Heart right ventricle (tissue), 16 donors: ENCODE measurements around the gene SPAM1. TPM values are rescaled to one million over a fixed set of nuclear protein-coding genes. Genes with fewer than 3 reads are reported as not detected.
A peak's percentile ranks its signal among the peaks of the same experiment; 100 is the strongest.

Source experiments
- ATAC-seq, 8 donors: fragments of 200-7000 bp; cut with Tn5 transposase; one replicate each; pipeline ENCODE4 v1.9.1; 2020; ENCODE audit warnings: mild to moderate bottlenecking in 8 of 8, moderate library complexity in 8 of 8, moderate number of reproducible peaks in 1 of 8
- DNase-seq, 2 donors: peaks; one replicate each; pipeline ENCODE4 v3.0.0-alpha.2; 2020
- H3K27ac ChIP-seq, 10 donors: fragments of 200-600 bp; sonication (generic) in 2 of 10; one replicate each; pipeline versions ENCODE4 v1.5.0 to v1.8.0; 2020 to 2022; ENCODE audit warnings: mild to moderate bottlenecking in 3 of 10
- H3K27me3 ChIP-seq, 7 donors: fragments of 200-600 bp; one replicate each; pipeline ENCODE4 v1.8.0; 2021 to 2022; ENCODE audit warnings: mild to moderate bottlenecking in 2 of 7
- H3K36me3 ChIP-seq, 9 donors: fragments of 200-600 bp; sonication (generic) in 1 of 9; one replicate each; pipeline versions ENCODE4 v1.5.0 to v1.8.0; 2020 to 2022; ENCODE audit warnings: mild to moderate bottlenecking in 2 of 9
- H3K4me1 ChIP-seq, 9 donors: fragments of 200-600 bp; sonication (generic) in 1 of 9; one replicate each; pipeline versions ENCODE4 v1.5.0 to v1.8.0; 2020 to 2022; ENCODE audit warnings: mild to moderate bottlenecking in 4 of 9
- H3K4me3 ChIP-seq, 10 donors: fragments of 200-600 bp; sonication (generic) in 2 of 10; one replicate each; pipeline versions ENCODE4 v1.5.0 to v1.8.0; 2020 to 2022; ENCODE audit warnings: mild to moderate bottlenecking in 7 of 10, moderate library complexity in 2 of 10
- H3K9me3 ChIP-seq, 11 donors: fragments of 200-600 bp in 10 of 11; sonication (generic) in 2 of 11; one replicate each; pipeline versions ENCODE4 v1.5.0 to v1.8.0; 2013 to 2022; ENCODE audit warnings: mild to moderate bottlenecking in 2 of 11, control low read depth in 1 of 11, moderate library complexity in 1 of 11
- whole genome bisulfite sequencing, 2 donors: extraction: QIAGEN DNeasy Blood & Tissue Kit; methylation state at CpG; one replicate each; pipeline ENCODE4 v1.1.7; 2013; ENCODE audit warnings: inconsistent platforms in 1 of 2; 5-methylcytosine and 5-hydroxymethylcytosine counted together
- intact Hi-C, 10 donors: fragments of 100-400 bp; cut with DNase I; formaldehyde crosslinking; loops; one replicate each; pipeline versions ENCODE4 v1.11.1 to v1.14.2; 2022
- polyA plus RNA-seq, 2 donors: library from polyadenylated mRNA; stranded (reverse); fragments of 200-250 nt; gene quantifications; one replicate each; pipeline ENCODE4 v1.2.3, GENCODE V29; 2013
- total RNA-seq, 10 donors: library from RNA; stranded (reverse); fragmentation: NEBNext Ultra II Directional in 3 of 10; extraction: Animal tissue kit (Norgen Biotek cat#: 25700) in 3 of 10; gene quantifications; one replicate each; pipeline versions ENCODE4 v1.2.1 to v1.2.4, GENCODE V29; 2021 to 2023
- TF ChIP-seq, protein P1 (sequence below), 9 donors: fragments of 200-600 bp; sonication (generic) in 2 of 9; IDR thresholded peaks; one replicate each; pipeline versions ENCODE4 v1.5.0 to v1.8.0; 2021 to 2022; ENCODE audit warnings: antibody characterized with exemption in 9 of 9, mild to moderate bottlenecking in 5 of 9, moderate library complexity in 1 of 9
- donor health status: Arrhythmogenic right ventricular cardiomyopathy.
- donor health status: ischemic (EF 13 %, LVEDD 7.1; RV severe dilation, severe dysfunction).
- donor health status: healthy with polysubstance abuse.
- donor health status: DM: no; HTN: yes; CAD: no.
- donor health status: DM: no; HTN: no; CAD: no.
- donor health status: ischemic (EF 25% LVEDD 6.9; RV normal size, moderate dysfunction).
- donor health status: ischemic (EF 25% LVEDD 5.7; RV mildly dilated, moderate dysfunction).
- donor health status: healthy.
- donor health status: DM: yes; HTN: yes; CAD: no.
- donor health status: Ischemic cardiomyopathy.
- donor health status: ischemic (EF 35%, LVEDD 5.7; RV mildly dilated, moderate dysfunction).
- donor health status: nonischemic (EF 11% LVEDD 7.7; RV severe dilation, severe dysfunction).
- donor health status: DM: yes; HTN: yes; CAD: no.
- donor health status: PGD.
- donor health status: ischemic (EF 29% LVEDD 5.4; RV normal size, mild dysfunction).
- donor health status: nonischemic (EF 23%, LVEDD 6.1; RV moderate dilation, normal function).

Gene SPAM1
- total and polyA plus RNA-seq, 12 donors, result 0.32 TPM; not detected in 11

DNA sequence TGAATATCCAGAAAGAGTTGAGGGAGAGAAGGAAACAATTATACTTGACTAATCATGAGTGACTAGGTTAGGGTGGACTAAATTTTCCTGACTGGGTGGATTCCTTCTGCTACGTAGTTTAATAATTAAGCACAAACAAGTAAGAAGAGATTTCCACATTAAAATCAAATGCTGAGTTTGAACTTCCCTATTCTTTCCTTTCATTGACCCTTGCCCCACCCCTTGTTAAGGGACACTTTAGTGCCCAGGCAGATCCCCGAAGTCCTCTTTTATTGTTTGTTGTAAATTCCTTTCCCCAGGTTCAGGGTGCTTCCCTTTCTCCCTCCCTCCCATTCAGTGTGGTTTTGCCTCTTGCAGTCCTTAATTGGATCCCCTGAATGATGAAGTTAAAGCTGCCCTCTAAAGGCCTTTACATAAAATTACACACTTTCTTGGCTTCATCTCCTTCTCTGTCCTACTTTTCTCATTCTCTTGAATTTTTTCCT lies 8.8 kb upstream of the SPAM1 start:
- Histone ChIP-seq H3K4me3 (no peak overlapping the region), H3K9me3 (no peaks in the 10 kb centered on the region), H3K36me3 (no peaks in the 10 kb centered on the region), H3K27me3 (no peaks in the 10 kb centered on the region), H3K4me1 (no peaks in the 10 kb centered on the region), H3K27ac (no peak overlapping the region)
- ATAC-seq, result no peak
- whole genome bisulfite sequencing, 2 donors, result 45 to 48% methylated on average over 2 of the region's 2 CpGs
- intact Hi-C loops, result no loop called here
- TF ChIP-seq, protein P1, sequence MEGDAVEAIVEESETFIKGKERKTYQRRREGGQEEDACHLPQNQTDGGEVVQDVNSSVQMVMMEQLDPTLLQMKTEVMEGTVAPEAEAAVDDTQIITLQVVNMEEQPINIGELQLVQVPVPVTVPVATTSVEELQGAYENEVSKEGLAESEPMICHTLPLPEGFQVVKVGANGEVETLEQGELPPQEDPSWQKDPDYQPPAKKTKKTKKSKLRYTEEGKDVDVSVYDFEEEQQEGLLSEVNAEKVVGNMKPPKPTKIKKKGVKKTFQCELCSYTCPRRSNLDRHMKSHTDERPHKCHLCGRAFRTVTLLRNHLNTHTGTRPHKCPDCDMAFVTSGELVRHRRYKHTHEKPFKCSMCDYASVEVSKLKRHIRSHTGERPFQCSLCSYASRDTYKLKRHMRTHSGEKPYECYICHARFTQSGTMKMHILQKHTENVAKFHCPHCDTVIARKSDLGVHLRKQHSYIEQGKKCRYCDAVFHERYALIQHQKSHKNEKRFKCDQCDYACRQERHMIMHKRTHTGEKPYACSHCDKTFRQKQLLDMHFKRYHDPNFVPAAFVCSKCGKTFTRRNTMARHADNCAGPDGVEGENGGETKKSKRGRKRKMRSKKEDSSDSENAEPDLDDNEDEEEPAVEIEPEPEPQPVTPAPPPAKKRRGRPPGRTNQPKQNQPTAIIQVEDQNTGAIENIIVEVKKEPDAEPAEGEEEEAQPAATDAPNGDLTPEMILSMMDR (IDR thresholded peaks at IDR 0.05), result peak in 6 of 9 donors; percentile 24 to 45 (median 35)
- DNase-seq, result no peak

- intact Hi-C loops, result no loop called here
- no peaks in the 10 kb centered on the region for H3K9me3 ChIP-seq
- 95 to 96% methylated on average over 12 of the region's 12 CpGs for WGBS, 2 donors
- no peaks in the 10 kb centered on the region for H3K36me3 ChIP-seq
- no peak for ATAC-seq
- no peak overlapping the region for H3K27ac ChIP-seq
- no peaks in the 10 kb centered on the region for H3K4me1 ChIP-seq
- TF ChIP-seq, protein P1 (IDR thresholded peaks at IDR 0.05), result no peak
- no peak for DNase-seq
- no peak overlapping the region for H3K4me3 ChIP-seq
- H3K27me3 ChIP-seq, result no peaks in the 10 kb centered on the region
Measured at GRCh38 chr7:123917878-123918277, 7.2 kb upstream of the SPAM1 start.

GRCh38 chr7:123918309-123918708 lies 6.7 kb upstream of the SPAM1 start:
- 87 to 93% methylated on average over 8 of the region's 8 CpGs for WGBS, 2 donors
- ATAC-seq (no peak), DNase-seq (no peak)
- Histone ChIP-seq H3K27ac (no peak overlapping the region), H3K27me3 (no peaks in the 10 kb centered on the region), H3K36me3 (no peaks in the 10 kb centered on the region), H3K4me3 (no peak overlapping the region), H3K9me3 (no peaks in the 10 kb centered on the region), H3K4me1 (no peaks in the 10 kb centered on the region)
- TF ChIP-seq, protein P1 (IDR thresholded peaks at IDR 0.05), result no peak
- intact Hi-C loops, result no loop called here

- Histone ChIP-seq H3K4me1 (no peaks in the 10 kb centered on the region), H3K27ac (no peak overlapping the region), H3K9me3 (no peaks in the 10 kb centered on the region), H3K27me3 (no peaks in the 10 kb centered on the region), H3K36me3 (no peaks in the 10 kb centered on the region), H3K4me3 (no peak overlapping the region)
- intact Hi-C loops, result no loop called here
- WGBS, 2 donors, result 91 to 93% methylated on average over 4 of the region's 4 CpGs
- TF ChIP-seq, protein P1 (IDR thresholded peaks at IDR 0.05), result no peak
- DNase-seq (no peak), ATAC-seq (no peak)
Measured at GRCh38 chr7:123923599-123923998, 1.4 kb upstream of the SPAM1 start.
